Measurements from ENCODE around the gene IHH.

IHH gene

GRCh38 chr2:219018286-219018685 is 42.4 kb downstream of the IHH start:
- no peak for DNase-seq

GRCh38 chr2:219017201-219017931 is 43.4 kb downstream of the IHH start:
- DNase-seq, result no peak

GRCh38 chr2:219016721-219017120 is 44.0 kb downstream of the IHH start:
- no peak for DNase-seq

- no peak for DNase-seq
Observed at GRCh38 chr2:219010873-219011272, 49.8 kb downstream of the IHH start.

- DNase-seq, result no peak
Observed at GRCh38 chr2:219010162-219010756, 50.5 kb downstream of the IHH start.

- DNase-seq, result no peak
Observed at GRCh38 chr2:219009294-219009693, 51.4 kb downstream of the IHH start.

All from inflammatory macrophage treated with lipopolysaccharide for 1 hour (primary cell).